Tibial nerve (tissue), 4 donors: ENCODE measurements around the gene ANKRD53. TPM values are rescaled to one million over a fixed set of nuclear protein-coding genes. Genes with fewer than 3 reads are reported as not detected.

Source experiments
- DNase-seq, 2 donors: peaks; one replicate each; pipeline ENCODE4 v3.0.0-alpha.2; 2019; ENCODE audit warnings: low spot score in 2 of 2
- H3K27ac ChIP-seq, 4 donors: fragments of 200-600 bp; sonication (generic) in 3 of 4; one replicate each; pipeline ENCODE4 v1.5.1; 2017 to 2019; ENCODE audit warnings: mild to moderate bottlenecking in 1 of 4
- H3K27me3 ChIP-seq, 2 donors: fragments of 200-600 bp; sonication (generic) in 1 of 2; one replicate each; pipeline versions ENCODE4 v1.5.1 to v1.6.0; 2017 to 2019
- H3K36me3 ChIP-seq, 3 donors: fragments of 200-600 bp; sonication (generic); one replicate each; pipeline ENCODE4 v1.5.1; 2018 to 2019
- H3K4me1 ChIP-seq, 4 donors: fragments of 200-600 bp; sonication (generic) in 3 of 4; one replicate each; pipeline ENCODE4 v1.5.1; 2017 to 2019
- H3K4me3 ChIP-seq, 4 donors: fragments of 200-600 bp; sonication (generic) in 3 of 4; one replicate each; pipeline ENCODE4 v1.5.1; 2017 to 2019; ENCODE audit warnings: mild to moderate bottlenecking in 1 of 4, moderate library complexity in 1 of 4
- H3K9me3 ChIP-seq, 4 donors: fragments of 200-600 bp; sonication (generic) in 3 of 4; one replicate each; pipeline ENCODE4 v1.5.1; 2017 to 2019
- CTCF ChIP-seq, 5 experiments: fragments of 200-600 bp in 3 of 5; fragments of 450-650 bp in 2 of 5; sonication (generic) in 3 of 5; IDR thresholded peaks; one replicate each; pipeline ENCODE4 v1.5.1; 2016 to 2019; ENCODE audit warnings: antibody characterized with exemption in 5 of 5, mild to moderate bottlenecking in 3 of 5, moderate library complexity in 2 of 5
- EP300 ChIP-seq, 2 donors: sonication (generic); formaldehyde crosslinking; IDR thresholded peaks; one replicate each; pipeline ENCODE4 v1.6.1; 2017; ENCODE audit warnings: antibody characterized with exemption in 2 of 2, mild to moderate bottlenecking in 1 of 2
- POLR2A ChIP-seq, 2 donors: fragments of 450-650 bp; IDR thresholded peaks; one replicate each; pipeline ENCODE4 v1.6.1; 2017; ENCODE audit warnings: antibody characterized with exemption in 2 of 2, mild to moderate bottlenecking in 2 of 2, moderate library complexity in 2 of 2
- WGBS, 2 donors: methylation state at CpG; one replicate each; pipeline ENCODE4 v1.1.5; 2018; 5-methylcytosine and 5-hydroxymethylcytosine counted together
- total RNA-seq, 4 donors: library from RNA; depleted of rRNA; stranded (reverse); fragments of >200 nt; gene quantifications; one replicate each; pipeline ENCODE4 v1.1.0, GENCODE V29; 2016

The ANKRD53 gene
- total RNA-seq, 4 donors from 2014 or later = 1.3 to 9.0 (median 2.7) TPM

DNA sequence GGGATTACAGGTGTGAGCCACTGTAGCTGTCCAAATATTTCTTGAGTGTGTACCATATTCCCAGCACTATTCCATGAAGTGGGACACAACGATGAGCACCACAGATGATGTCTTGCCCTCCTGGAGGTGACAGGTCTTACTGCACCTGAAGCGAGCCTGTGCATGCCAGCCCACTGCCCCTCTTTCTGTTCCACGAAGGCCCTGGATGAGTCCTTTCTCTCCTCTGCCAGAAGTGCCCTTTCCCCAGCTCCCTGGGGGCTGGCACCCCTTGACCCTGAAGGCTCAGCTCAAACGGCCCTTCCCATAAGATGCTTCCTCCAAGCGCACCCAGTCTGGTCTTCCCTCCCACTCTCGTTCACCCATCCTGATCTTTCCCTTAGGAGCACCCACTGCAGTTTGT is 37.2 kb upstream of the ANKRD53 start:
- Histone ChIP-seq H3K9me3 (no peaks in the 10 kb centered on the region), H3K27me3 (peaks cover 0 to 15% of the 10 kb centered on the region in 2 donors), H3K4me3 (no peak overlapping the region), H3K4me1 (no peaks in the 10 kb centered on the region), H3K36me3 (no peaks in the 10 kb centered on the region), H3K27ac (no peak overlapping the region)
- no peak for DNase-seq
- WGBS, 2 donors = 77 to 79% methylated on average over 6 of the region's 6 CpGs
- no peak for TF ChIP-seq POLR2A (IDR thresholded peaks at IDR 0.05)
- no peak for TF ChIP-seq CTCF (IDR thresholded peaks at IDR 0.05)
- TF ChIP-seq EP300 (IDR thresholded peaks at IDR 0.05) = no peak

DNA sequence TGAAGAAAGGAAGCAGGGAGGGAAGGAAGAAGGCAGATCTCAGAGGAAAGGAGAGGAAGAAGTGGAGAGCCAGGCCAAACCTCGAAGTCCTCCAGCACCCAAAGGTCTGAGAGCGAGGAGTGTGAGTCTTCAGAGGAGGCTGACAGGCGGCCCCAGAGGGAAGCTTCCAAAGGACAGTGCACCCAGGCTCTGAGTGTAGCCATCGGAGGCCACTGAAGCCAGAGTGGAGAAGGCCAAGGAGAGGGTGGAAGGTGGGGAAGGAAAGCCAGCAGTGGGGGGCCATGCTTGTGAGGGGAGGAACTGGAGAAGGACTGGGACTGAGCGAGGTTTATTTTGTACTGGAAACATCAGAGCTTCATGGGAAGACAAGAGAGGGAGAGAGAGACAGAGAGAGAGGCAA is 36.7 kb upstream of the ANKRD53 start:
- DNase-seq = no peak
- Histone ChIP-seq H3K27ac (no peak overlapping the region), H3K27me3 (peaks cover 0 to 14% of the 10 kb centered on the region in 2 donors), H3K4me3 (no peak overlapping the region), H3K4me1 (peaks cover 0 to 4% (median 1%) of the 10 kb centered on the region in 4 donors), H3K36me3 (no peaks in the 10 kb centered on the region), H3K9me3 (no peaks in the 10 kb centered on the region)
- 85 to 87% methylated on average over 5 of the region's 5 CpGs for WGBS, 2 donors
- TF ChIP-seq EP300 (IDR thresholded peaks at IDR 0.05) (no peak), POLR2A (IDR thresholded peaks at IDR 0.05) (no peak), CTCF (IDR thresholded peaks at IDR 0.05) (no peak)

DNA sequence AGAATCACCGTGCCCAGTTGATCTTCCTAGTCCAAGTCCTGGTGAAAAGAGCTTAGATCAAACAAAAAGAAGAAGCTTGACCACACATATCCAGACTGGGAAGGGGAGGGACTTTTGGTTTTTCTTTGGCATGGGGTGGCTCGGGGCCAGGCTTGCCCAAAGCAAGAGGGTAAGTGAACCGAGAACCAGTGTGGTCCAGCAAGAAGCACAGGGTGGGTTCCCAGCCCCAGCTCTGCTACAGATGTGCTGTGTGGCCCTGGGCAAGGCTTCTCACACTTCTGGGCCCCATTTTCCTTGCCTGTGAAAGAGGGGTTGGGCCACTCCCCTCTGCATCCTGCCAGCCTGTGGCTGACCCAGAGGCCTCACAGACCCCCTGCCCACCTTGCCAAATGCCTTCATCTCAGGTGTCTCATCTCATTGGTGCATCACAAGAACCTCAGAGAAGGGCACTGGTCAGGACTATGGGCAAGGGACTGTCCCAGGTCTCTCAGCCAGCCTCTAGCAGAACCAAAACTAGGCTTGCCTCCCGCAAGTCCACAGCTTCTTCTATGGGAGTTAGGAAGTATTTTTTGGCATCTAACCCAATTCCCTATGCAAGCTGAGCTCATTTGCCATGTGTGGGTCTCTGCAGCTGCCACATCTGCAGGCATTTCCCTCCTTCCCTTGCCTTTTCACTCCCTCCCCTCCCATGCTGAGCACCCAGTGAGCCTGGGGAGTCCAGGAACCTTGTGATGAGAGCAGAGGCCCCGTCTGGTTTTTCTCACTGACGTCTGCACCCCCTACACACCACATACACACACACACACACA is 35.8 kb upstream of the ANKRD53 start:
- WGBS, 2 donors = 53 to 74% methylated on average over 6 of the region's 6 CpGs
- Histone ChIP-seq H3K27me3 (peaks cover 0 to 14% of the 10 kb centered on the region in 2 donors), H3K27ac (no peak overlapping the region), H3K4me3 (no peak overlapping the region), H3K4me1 (peaks cover 0 to 10% (median 3%) of the 10 kb centered on the region in 4 donors), H3K36me3 (no peaks in the 10 kb centered on the region), H3K9me3 (no peaks in the 10 kb centered on the region)
- DNase-seq = no peak
- TF ChIP-seq EP300 (IDR thresholded peaks at IDR 0.05) = no peak
- TF ChIP-seq CTCF (IDR thresholded peaks at IDR 0.05) = no peak
- TF ChIP-seq POLR2A (IDR thresholded peaks at IDR 0.05) = no peak

- Histone ChIP-seq H3K36me3 (no peaks in the 10 kb centered on the region), H3K27ac (no peak overlapping the region), H3K4me3 (no peak overlapping the region), H3K4me1 (peaks cover 0 to 17% (median 5%) of the 10 kb centered on the region in 4 donors), H3K27me3 (peaks cover 0 to 11% of the 10 kb centered on the region in 2 donors), H3K9me3 (no peaks in the 10 kb centered on the region)
- no peak for TF ChIP-seq POLR2A (IDR thresholded peaks at IDR 0.05)
- no peak for TF ChIP-seq EP300 (IDR thresholded peaks at IDR 0.05)
- no peak for TF ChIP-seq CTCF (IDR thresholded peaks at IDR 0.05)
- 66 to 71% methylated on average over 11 of the region's 11 CpGs for WGBS, 2 donors
- DNase-seq = no peak
These were observed 35.1 kb upstream of the ANKRD53 start for GRCh38 chr2:70943205-70943871.

GRCh38 chr2:70944111-70944690 is 34.2 kb upstream of the ANKRD53 start:
- Histone ChIP-seq H3K27me3 (peaks cover 0 to 7% of the 10 kb centered on the region in 2 donors), H3K4me1 (peaks cover 0 to 23% (median 5%) of the 10 kb centered on the region in 4 donors), H3K4me3 (no peak overlapping the region), H3K27ac (no peak overlapping the region), H3K9me3 (no peaks in the 10 kb centered on the region), H3K36me3 (no peaks in the 10 kb centered on the region)
- TF ChIP-seq EP300 (IDR thresholded peaks at IDR 0.05) = no peak
- no peak for TF ChIP-seq POLR2A (IDR thresholded peaks at IDR 0.05)
- TF ChIP-seq CTCF (IDR thresholded peaks at IDR 0.05) = no peak
- 87 to 96% methylated on average over 4 of the region's 4 CpGs for WGBS, 2 donors
- DNase-seq = no peak
